ENCODE data around the gene TMEM106C. TPM values are rescaled to one million over a fixed set of nuclear protein-coding genes. Genes with fewer than 3 reads are reported as not detected.

TMEM106C gene
- total RNA-seq, 3 donors from 2014 or later (not counting 1 experiment from before 2014, with no cell fraction given) = 19.1 to 26.2 (median 22.5) TPM

GRCh38 chr12:47980197-47980596 is 16.8 kb downstream of the TMEM106C start:
- Histone ChIP-seq H3K27ac (ENCODE audit: low read length) (no peak overlapping the region), H3K4me1 (ENCODE audit: control insufficient read depth, insufficient read depth, low read length) (no peaks in the 10 kb centered on the region), H3K36me3 (ENCODE audit: control insufficient read depth, insufficient read depth, low read length) (no peaks in the 10 kb centered on the region), H3K9me3 (ENCODE audit: control insufficient read depth, insufficient read depth, low read length) (no peaks in the 10 kb centered on the region), H3K4me3 (ENCODE audit: low read length) (no peak overlapping the region), H3K27me3 (ENCODE audit: control insufficient read depth, insufficient read depth, low read length) (no peaks in the 10 kb centered on the region)
- no peak overlapping the region for H3K27ac Mint-ChIP-seq
- ATAC-seq = no peak
- H3K36me3 Mint-ChIP-seq = no peaks in the 10 kb centered on the region
- no peaks in the 10 kb centered on the region for H3K9me3 Mint-ChIP-seq
- intact Hi-C loops (cut with micrococcal nuclease) = no loop called here
- H3K4me3 Mint-ChIP-seq = no peak overlapping the region
- no peak for DNase-seq
- WGBS (ENCODE audit: insufficient coverage) = 92% methylated on average over 7 of the region's 7 CpGs
- H3K27me3 Mint-ChIP-seq (ENCODE audit: low read depth in 2 of 2) = peaks cover 0 to 7% of the 10 kb centered on the region in 2 donors
- no peak for TF ChIP-seq CTCF (IDR thresholded peaks at IDR 0.05)
- no peaks in the 10 kb centered on the region for H3K4me1 Mint-ChIP-seq

DNA sequence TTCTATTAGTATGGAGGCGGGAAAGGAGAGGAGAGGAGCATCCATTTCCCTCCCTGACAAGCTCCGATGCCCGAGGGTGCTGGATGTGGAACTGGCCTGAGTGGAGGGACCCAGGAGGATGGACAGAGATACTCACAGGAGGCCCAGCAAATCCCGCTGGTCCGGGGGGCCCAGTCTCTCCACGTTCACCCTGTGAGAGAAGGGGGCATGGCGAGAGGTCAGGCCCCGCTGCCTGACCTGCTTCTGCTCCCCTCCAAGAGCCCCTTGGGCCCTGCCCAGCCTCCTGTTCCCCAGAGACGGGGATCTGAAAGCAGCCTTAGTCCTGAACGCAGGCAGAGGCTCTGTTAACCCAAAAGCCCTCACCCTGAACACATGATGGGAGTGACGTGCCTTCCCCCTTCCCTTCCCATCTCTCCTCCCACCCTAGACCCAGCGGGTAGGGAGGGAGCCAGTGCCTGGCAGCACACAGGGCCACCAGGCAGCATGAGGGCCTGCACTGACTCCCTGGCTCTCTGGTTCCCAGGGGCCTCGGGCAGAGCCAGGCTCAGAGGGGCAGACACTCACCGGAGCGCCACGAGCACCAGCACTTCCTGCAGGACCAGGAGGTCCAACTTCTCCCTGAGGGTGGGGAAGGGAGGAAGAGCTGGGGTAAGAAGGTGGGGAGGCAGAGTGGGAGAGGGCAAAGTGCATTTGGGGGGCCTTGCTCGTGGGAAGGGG is 17.5 kb downstream of the TMEM106C start:
- Histone ChIP-seq H3K27me3 (ENCODE audit: control insufficient read depth, insufficient read depth, low read length) (no peaks in the 10 kb centered on the region), H3K4me1 (ENCODE audit: control insufficient read depth, insufficient read depth, low read length) (no peaks in the 10 kb centered on the region), H3K27ac (ENCODE audit: low read length) (no peak overlapping the region), H3K4me3 (ENCODE audit: low read length) (no peak overlapping the region), H3K36me3 (ENCODE audit: control insufficient read depth, insufficient read depth, low read length) (no peaks in the 10 kb centered on the region), H3K9me3 (ENCODE audit: control insufficient read depth, insufficient read depth, low read length) (no peaks in the 10 kb centered on the region)
- intact Hi-C loops (cut with micrococcal nuclease) = no loop called here
- no peak for TF ChIP-seq CTCF (IDR thresholded peaks at IDR 0.05)
- Mint-ChIP-seq H3K4me1 (no peaks in the 10 kb centered on the region), H3K9me3 (no peaks in the 10 kb centered on the region), H3K36me3 (no peaks in the 10 kb centered on the region), H3K27ac (no peak overlapping the region), H3K4me3 (no peak overlapping the region), H3K27me3 (ENCODE audit: low read depth in 2 of 2) (peaks cover 0 to 7% of the 10 kb centered on the region in 2 donors)
- ATAC-seq (no peak), DNase-seq (no peak)
- WGBS (ENCODE audit: insufficient coverage) = 85% methylated on average over 17 of the region's 17 CpGs

DNA sequence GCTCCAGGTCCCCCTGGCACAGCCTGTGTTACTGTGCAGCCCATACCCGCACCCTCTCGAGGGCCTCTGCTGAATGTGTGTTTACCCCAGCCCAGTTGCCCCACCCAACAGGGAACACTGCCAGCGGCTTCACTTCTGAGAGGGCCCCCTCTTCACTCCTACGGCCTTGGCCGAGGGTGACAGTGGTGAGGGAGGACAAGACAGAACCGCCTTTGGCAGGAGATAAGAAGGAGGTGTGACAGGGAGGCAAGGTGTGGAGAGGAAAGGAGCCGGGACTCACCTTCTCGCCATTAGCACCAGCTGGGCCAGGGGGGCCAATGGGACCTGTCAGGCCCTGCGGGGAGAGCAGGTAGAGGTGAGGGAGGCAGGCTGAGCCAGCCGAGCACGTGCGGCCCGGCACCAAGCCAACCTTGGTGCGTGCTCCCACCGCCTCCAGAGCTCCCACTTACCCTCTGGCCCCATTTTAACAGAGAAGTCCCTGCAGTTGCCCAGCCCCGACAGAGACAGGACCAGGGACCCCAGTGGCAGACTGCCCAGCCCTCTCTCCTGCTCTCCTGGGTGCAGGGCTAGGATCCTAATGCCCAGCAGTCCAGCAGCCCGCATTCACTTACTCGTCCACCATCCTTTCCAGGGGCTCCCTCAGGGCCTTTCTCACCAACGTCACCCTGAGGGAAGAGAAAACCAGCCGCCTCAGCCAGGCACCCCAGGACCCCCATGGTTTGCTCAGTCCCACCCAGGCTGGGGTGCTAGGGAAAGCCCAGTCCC is 18.3 kb downstream of the TMEM106C start:
- Histone ChIP-seq H3K9me3 (ENCODE audit: control insufficient read depth, insufficient read depth, low read length) (no peaks in the 10 kb centered on the region), H3K4me3 (ENCODE audit: low read length) (no peak overlapping the region), H3K27me3 (ENCODE audit: control insufficient read depth, insufficient read depth, low read length) (no peaks in the 10 kb centered on the region), H3K27ac (ENCODE audit: low read length) (no peak overlapping the region), H3K36me3 (ENCODE audit: control insufficient read depth, insufficient read depth, low read length) (no peaks in the 10 kb centered on the region), H3K4me1 (ENCODE audit: control insufficient read depth, insufficient read depth, low read length) (no peaks in the 10 kb centered on the region)
- Mint-ChIP-seq H3K4me1 (no peaks in the 10 kb centered on the region), H3K4me3 (no peak overlapping the region), H3K9me3 (no peaks in the 10 kb centered on the region), H3K27me3 (ENCODE audit: low read depth in 2 of 2) (peaks cover 0 to 7% of the 10 kb centered on the region in 2 donors), H3K36me3 (no peaks in the 10 kb centered on the region), H3K27ac (no peak overlapping the region)
- WGBS (ENCODE audit: insufficient coverage) = 92% methylated on average over 19 of the region's 20 CpGs
- TF ChIP-seq CTCF (IDR thresholded peaks at IDR 0.05) = no peak
- no peak for ATAC-seq
- DNase-seq = no peak
- intact Hi-C loops (cut with micrococcal nuclease) = no loop called here
